ENCODE data around the gene OR52E1.

GRCh38 chr11:5037926-5038325, 31.4 kb upstream of the OR52E1 start:
- TF ChIP-seq CTCF (IDR thresholded peaks at IDR 0.05; ENCODE audit: low read length): no peak
- TF ChIP-seq EZH2phosphoT487 (IDR thresholded peaks at IDR 0.05; ENCODE audit: low read length): no peak
